Natural killer cell (primary cell): ENCODE measurements around the gene FBLN5. TPM values are rescaled to one million over a fixed set of nuclear protein-coding genes. Genes with fewer than 3 reads are reported as not detected.

Experiments used
- ATAC-seq, 3 donors: fragments of 150-1000 bp in 2 of 3; fragments of 200-7000 bp in 1 of 3; cut with Tn5 transposase; 1 replicate in 1 of 3; 2 replicates in 2 of 3; pipeline ENCODE4 v1.10.0; 2021; ENCODE audit warnings: mild to moderate bottlenecking in 2 of 3, moderate library complexity in 2 of 3
- DNase-seq, 2 donors: peaks; one replicate each; pipeline versions ENCODE4 v3.0.0 to v3.0.0-alpha.2; 2013 to 2021; ENCODE audit warnings: mixed read lengths in 1 of 2
- H3K27ac ChIP-seq: one replicate; pipeline ENCODE4 v1.5.1; 2013; ENCODE audit warnings: mild to moderate bottlenecking, low read length
- H3K27me3 ChIP-seq: one replicate; pipeline ENCODE4 v1.6.1; 2013; ENCODE audit warnings: low read length; ENCODE audit not compliant: control insufficient read depth, insufficient read depth
- H3K36me3 ChIP-seq: one replicate; pipeline ENCODE4 v1.6.1; 2013; ENCODE audit warnings: low read length; ENCODE audit not compliant: control insufficient read depth, insufficient read depth
- H3K4me1 ChIP-seq: one replicate; pipeline ENCODE4 v1.6.1; 2013; ENCODE audit warnings: low read length; ENCODE audit not compliant: control insufficient read depth, insufficient read depth
- H3K4me3 ChIP-seq: one replicate; pipeline ENCODE4 v1.5.1; 2013; ENCODE audit warnings: low read length
- H3K9me3 ChIP-seq: one replicate; pipeline ENCODE4 v1.6.1; 2013; ENCODE audit warnings: low read length; ENCODE audit not compliant: control insufficient read depth, insufficient read depth
- H3K27ac Mint-ChIP-seq, 2 donors: one replicate each; pipeline ENCODE4 v1.8.0; 2022; ENCODE audit warnings: mild to moderate bottlenecking in 2 of 2, mixed read lengths in 2 of 2, moderate library complexity in 1 of 2
- H3K27me3 Mint-ChIP-seq, 2 donors: one replicate each; pipeline ENCODE4 v1.8.0; 2022; ENCODE audit warnings: low read depth in 2 of 2, mixed read lengths in 2 of 2
- H3K36me3 Mint-ChIP-seq: one replicate; pipeline ENCODE4 v1.8.0; 2022; ENCODE audit warnings: mixed read lengths
- H3K4me1 Mint-ChIP-seq, 2 donors: one replicate each; pipeline ENCODE4 v1.8.0; 2022; ENCODE audit warnings: mixed read lengths in 2 of 2
- H3K4me3 Mint-ChIP-seq: one replicate; pipeline ENCODE4 v1.8.0; 2022; ENCODE audit warnings: mild to moderate bottlenecking, moderate library complexity, mixed read lengths
- H3K9me3 Mint-ChIP-seq, 2 donors: one replicate each; pipeline ENCODE4 v1.8.0; 2022; ENCODE audit warnings: mixed read lengths in 2 of 2
- CTCF ChIP-seq: fragments of 200-600 bp; IDR thresholded peaks from one replicate; pipeline ENCODE4 v1.8.0; 2022; ENCODE audit warnings: antibody characterized with exemption
- WGBS: methylation state at CpG from one replicate; pipeline ENCODE4 v1.1.7; 2013; ENCODE audit warnings: missing lambda C conversion rate; ENCODE audit not compliant: insufficient coverage; 5-methylcytosine and 5-hydroxymethylcytosine counted together
- intact Hi-C: fragments of 100-400 bp; cut with micrococcal nuclease; formaldehyde crosslinking; loops from one replicate; pipeline ENCODE4 v1.14.2; 2022
- total RNA-seq, 4 donors: library from RNA; stranded (reverse); fragments of 120-200 nt in 1 of 4; gene quantifications; one replicate each; pipeline versions ENCODE4 v1.2.3 to v1.2.4, GENCODE V29; 2013 to 2022

FBLN5 gene
- total RNA-seq, 3 donors from 2014 or later (not counting 1 experiment from before 2014, with no cell fraction given) = 0.56 to 1.3 (median 1.1) TPM

DNA sequence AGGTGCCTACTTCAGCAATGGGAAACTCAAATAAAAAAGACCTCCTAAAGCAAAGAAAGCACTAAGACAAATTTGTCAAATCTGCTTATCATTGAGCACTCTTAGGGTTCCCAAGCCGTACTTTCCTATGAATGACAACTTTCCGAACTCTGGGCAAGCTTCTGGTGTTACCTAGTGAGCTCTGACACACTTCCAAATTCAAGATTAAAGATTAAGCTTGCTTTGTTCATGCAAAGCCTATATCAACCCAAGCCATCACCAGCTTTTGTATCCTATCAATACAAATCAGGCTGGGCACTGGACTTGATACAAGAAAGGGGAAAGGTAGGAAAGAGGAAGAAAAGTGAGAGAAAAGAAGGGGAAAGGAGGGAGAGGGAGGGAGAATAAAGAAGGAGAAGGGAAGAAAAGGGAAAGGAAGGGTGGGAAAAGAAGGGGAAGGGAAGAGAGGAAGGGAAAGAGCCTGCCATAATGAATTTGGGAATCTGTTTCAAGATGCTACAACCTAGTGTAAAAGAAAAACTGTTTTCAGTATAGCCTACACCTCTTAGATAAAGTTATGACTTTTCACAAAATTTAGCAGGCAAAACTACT is 23.8 kb upstream of the FBLN5 start:
- ATAC-seq = no peak

GRCh38 chr14:91968280-91968679 is 20.8 kb upstream of the FBLN5 start:
- DNase-seq (peak; percentile 22 to 70), ATAC-seq (peak; percentile 91 to 100 (median 94))
- intact Hi-C loops = no loop called here

More for the DNA sequence above, 23.8 kb upstream of the FBLN5 start:
- H3K4me3 Mint-ChIP-seq = no peak overlapping the region
- no peaks in the 10 kb centered on the region for H3K9me3 Mint-ChIP-seq
- no peaks in the 10 kb centered on the region for H3K27me3 Mint-ChIP-seq
- no peaks in the 10 kb centered on the region for H3K9me3 ChIP-seq
- H3K27ac ChIP-seq = no peak overlapping the region
- peaks cover 51% of the 10 kb centered on the region for H3K36me3 ChIP-seq
- TF ChIP-seq CTCF = no peak
- peak overlapping the region in 1 of 2 donors; percentile 3 for H3K27ac Mint-ChIP-seq
- H3K4me1 ChIP-seq = peaks cover 8% of the 10 kb centered on the region
- 93% methylated on average over 2 of the region's 2 CpGs for WGBS
- peaks cover 9 to 11% of the 10 kb centered on the region in 2 donors for H3K4me1 Mint-ChIP-seq
- no peaks in the 10 kb centered on the region for H3K27me3 ChIP-seq
- DNase-seq = no peak
- H3K4me3 ChIP-seq = no peak overlapping the region
- H3K36me3 Mint-ChIP-seq = peaks cover 12% of the 10 kb centered on the region
- intact Hi-C loops = no loop called here

DNA sequence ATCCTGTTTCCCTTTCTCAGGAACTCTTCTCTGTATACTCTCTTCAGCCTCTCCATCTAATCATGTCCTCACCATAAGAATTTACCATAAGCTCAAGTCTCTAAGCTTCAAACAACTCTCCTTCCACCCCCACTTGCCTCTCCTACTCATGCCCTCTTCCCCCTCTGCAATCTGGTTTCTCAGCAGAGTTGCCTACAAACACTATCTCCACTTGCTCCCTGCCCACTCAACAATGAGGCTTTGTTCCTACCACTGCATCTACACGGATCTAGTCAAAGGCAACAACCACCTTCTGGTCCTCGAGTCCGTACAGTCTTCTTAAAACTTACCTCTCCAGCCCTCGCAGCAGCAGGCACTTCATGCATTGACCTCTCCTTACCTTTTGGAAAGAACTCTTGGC is 17.2 kb upstream of the FBLN5 start:
- Histone ChIP-seq H3K27ac (no peak overlapping the region), H3K4me1 (peaks cover 8% of the 10 kb centered on the region), H3K9me3 (no peaks in the 10 kb centered on the region), H3K4me3 (no peak overlapping the region), H3K36me3 (peaks cover 11% of the 10 kb centered on the region), H3K27me3 (no peaks in the 10 kb centered on the region)
- no peaks in the 10 kb centered on the region for H3K27me3 Mint-ChIP-seq
- ATAC-seq = no peak
- H3K27ac Mint-ChIP-seq = peak overlapping the region in 1 of 2 donors; percentile 2
- no peak for DNase-seq
- intact Hi-C loops = no loop called here
- no peak for TF ChIP-seq CTCF
- WGBS = 91% methylated on average over 4 of the region's 4 CpGs
- no peaks in the 10 kb centered on the region for H3K9me3 Mint-ChIP-seq
- H3K4me3 Mint-ChIP-seq = no peak overlapping the region
- peaks cover 9 to 11% of the 10 kb centered on the region in 2 donors for H3K4me1 Mint-ChIP-seq
- peaks cover 7% of the 10 kb centered on the region for H3K36me3 Mint-ChIP-seq

More at GRCh38 chr14:91968280-91968679, 20.8 kb upstream of the FBLN5 start:
- H3K27ac Mint-ChIP-seq = peak overlapping the region; percentile 83 to 88
- WGBS = 16% methylated on average over 5 of the region's 6 CpGs
- TF ChIP-seq CTCF = no peak
- H3K36me3 Mint-ChIP-seq = peaks cover 7% of the 10 kb centered on the region
- no peaks in the 10 kb centered on the region for H3K9me3 ChIP-seq
- peak overlapping the region; percentile 33 for H3K4me3 Mint-ChIP-seq
- H3K9me3 Mint-ChIP-seq = no peaks in the 10 kb centered on the region
- peaks cover 9 to 11% of the 10 kb centered on the region in 2 donors for H3K4me1 Mint-ChIP-seq
- H3K27ac ChIP-seq = no peak overlapping the region
- peaks cover 31% of the 10 kb centered on the region for H3K36me3 ChIP-seq
- no peak overlapping the region for H3K4me3 ChIP-seq
- H3K27me3 Mint-ChIP-seq = no peaks in the 10 kb centered on the region
- H3K27me3 ChIP-seq = no peaks in the 10 kb centered on the region
- H3K4me1 ChIP-seq = peaks cover 8% of the 10 kb centered on the region

- no peak overlapping the region for H3K4me3 Mint-ChIP-seq
- H3K27me3 Mint-ChIP-seq = no peaks in the 10 kb centered on the region
- Histone ChIP-seq H3K4me1 (peaks cover 8% of the 10 kb centered on the region), H3K9me3 (no peaks in the 10 kb centered on the region), H3K27ac (no peak overlapping the region), H3K4me3 (no peak overlapping the region), H3K27me3 (no peaks in the 10 kb centered on the region), H3K36me3 (peaks cover 4% of the 10 kb centered on the region)
- ATAC-seq = no peak
- peak overlapping the region in 1 of 2 donors; percentile 2 for H3K27ac Mint-ChIP-seq
- DNase-seq = no peak
- TF ChIP-seq CTCF = no peak
- H3K9me3 Mint-ChIP-seq = no peaks in the 10 kb centered on the region
- peaks cover 8 to 9% of the 10 kb centered on the region in 2 donors for H3K4me1 Mint-ChIP-seq
- H3K36me3 Mint-ChIP-seq = peaks cover 7% of the 10 kb centered on the region
- intact Hi-C loops = no loop called here
- no CpG with 5 or more reads among the region's 1 CpG for WGBS
Measured at GRCh38 chr14:91964011-91964410, 16.5 kb upstream of the FBLN5 start.
